ENCODE data around the gene FRAS1. TPM values are rescaled to one million over a fixed set of nuclear protein-coding genes. Genes with fewer than 3 reads are reported as not detected.

The FRAS1 gene
- total and polyA plus RNA-seq, 2 of the 8 experiments (the other 6 are each of a cell fraction or from before 2014, with no cell fraction given), result 38.5 to 109 TPM

DNA sequence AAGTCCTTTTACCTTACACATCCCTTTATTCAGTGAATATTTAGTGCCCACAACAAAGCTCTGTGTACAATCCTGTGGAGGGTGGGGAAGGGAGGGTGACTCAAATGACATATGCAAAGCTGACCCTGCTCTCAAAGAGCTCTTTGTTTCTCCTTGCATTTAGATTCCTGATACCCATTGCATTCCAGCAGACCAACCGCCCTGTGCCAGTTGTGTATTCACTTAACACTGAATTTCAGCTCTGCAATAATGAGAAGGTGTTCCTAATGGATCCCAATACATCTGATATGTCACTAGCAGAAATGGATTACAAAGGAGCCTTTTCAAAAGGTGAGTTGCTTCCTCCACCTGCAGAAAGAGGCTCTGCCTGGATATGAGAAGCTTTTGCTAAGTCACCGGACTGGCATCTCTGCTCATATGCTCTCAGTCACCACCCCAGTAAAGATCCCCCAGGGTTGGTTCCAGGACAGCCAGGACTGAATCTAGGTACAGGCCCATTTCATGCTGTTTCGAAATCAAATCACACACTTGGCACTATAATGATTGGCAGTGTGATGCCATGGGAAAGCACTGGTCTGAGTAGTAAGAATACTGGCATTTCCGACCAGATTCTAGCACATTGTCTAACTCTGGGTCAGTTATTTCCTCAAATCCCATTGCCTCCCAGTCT, 477.3 kb downstream of the FRAS1 start:
- no peak for DNase-seq (ENCODE audit: low read depth in 1 of 2, low spot score in 2 of 2)
- FAIRE-seq, result no peak
- Histone ChIP-seq H3K4me1 (replicated peaks in 1 of 4; ENCODE audit: control insufficient read depth in 3 of 4, insufficient read depth in 4 of 4, low read length in 3 of 4) (no peaks in the 10 kb centered on the region), H3K27ac (ENCODE audit: low read depth, low read length) (no peak overlapping the region), H2BK120ac (replicated peaks; ENCODE audit: low read depth, low read length) (no peak overlapping the region), H2BK12ac (ENCODE audit: low read depth, low read length) (no peak overlapping the region), H3K23me2 (ENCODE audit: low read depth, low read length) (no peaks in the 10 kb centered on the region), H3K79me2 (ENCODE audit: control insufficient read depth in 1 of 2, insufficient read depth in 2 of 2, low read length in 2 of 2) (no peaks in the 10 kb centered on the region), H2BK5ac (ENCODE audit: low read depth, low read length) (no peak overlapping the region), H2BK15ac (ENCODE audit: low read length) (no peak overlapping the region), H3K56ac (replicated peaks; ENCODE audit: insufficient read length, low read depth, low read length) (no peak overlapping the region), H3K4me2 (ENCODE audit: insufficient read depth in 1 of 2, low read depth in 2 of 2, low read length in 2 of 2) (no peak overlapping the region), H4K91ac (replicated peaks; ENCODE audit: insufficient read length, low read length) (no peak overlapping the region), H2AK5ac (ENCODE audit: low read depth, low read length) (no peak overlapping the region), H4K5ac (ENCODE audit: insufficient read length, low read depth, low read length) (no peak overlapping the region), H3K36me3 (ENCODE audit: control insufficient read depth in 2 of 4, insufficient read depth in 4 of 4, low read length in 3 of 4) (peaks cover 7 to 44% (median 25%) of the 10 kb centered on the region in 4 experiments; a peak in 7 of 8 replicates), H3K4ac (replicated peaks; ENCODE audit: insufficient read length, low read depth, low read length) (no peak overlapping the region), H3K4me3 (ENCODE audit: extremely low read depth in 1 of 4, insufficient read depth in 2 of 4, low read depth in 3 of 4, low read length in 4 of 4) (no peak overlapping the region), H3K27me3 (replicated peaks in 1 of 4; ENCODE audit: control insufficient read depth in 3 of 4, extremely low read depth in 1 of 4, insufficient read depth in 3 of 4, low read length in 3 of 4) (no peaks in the 10 kb centered on the region), H4K20me1 (replicated peaks in 1 of 2; ENCODE audit: control insufficient read depth in 1 of 2, insufficient read depth in 2 of 2, low read length in 2 of 2) (no peaks in the 10 kb centered on the region), H2AFZ (ENCODE audit: low read length) (no peak overlapping the region), H3K9me3 (ENCODE audit: insufficient read depth in 2 of 2, low read depth in 1 of 2, low read length in 1 of 2) (no peaks in the 10 kb centered on the region), H3K23ac (ENCODE audit: insufficient read length) (no peak overlapping the region), H3K9ac (replicated peaks in 1 of 4; ENCODE audit: extremely low read depth in 1 of 4, low read depth in 3 of 4, low read length in 3 of 4) (no peak overlapping the region), H4K8ac (ENCODE audit: extremely low read depth, insufficient read depth, low read length) (no peak overlapping the region), H3K18ac (ENCODE audit: extremely low read depth, low read length) (no peak overlapping the region), H3K14ac (ENCODE audit: insufficient read length) (no peak overlapping the region), H3K79me1 (ENCODE audit: low read depth, low read length) (no peaks in the 10 kb centered on the region), H2BK20ac (ENCODE audit: low read length) (no peak overlapping the region)
- ChIA-PET POLR2A (ENCODE audit: partially characterized antibody) (interaction anchor here (1.1 kb wide), 1 partner anchor 18 kb away, joined by 3 read pairs; the partner anchor contains the start of gene ANXA3), CTCF (ENCODE audit: partially characterized antibody) (interaction anchor here (0.6 to 1.5 kb wide), 4 partner anchors 17 to 1679 kb away, joined by 3 to 4 read pairs (median 3); partner anchors contain the start of gene ANXA3)
- 87% methylated on average over 4 of the region's 4 CpGs; no CpG with 5 or more reads in 1 of the 2 experiments for WGBS, 2 experiments (ENCODE audit: extremely low coverage in 1 of 2, insufficient coverage in 1 of 2, insufficient read length in 1 of 2, insufficient replicate concordance in 2 of 2, low coverage in 1 of 2, low lambda C conversion rate in 2 of 2, missing lambda C conversion rate in 1 of 2)
- TF ChIP-seq, protein P1, sequence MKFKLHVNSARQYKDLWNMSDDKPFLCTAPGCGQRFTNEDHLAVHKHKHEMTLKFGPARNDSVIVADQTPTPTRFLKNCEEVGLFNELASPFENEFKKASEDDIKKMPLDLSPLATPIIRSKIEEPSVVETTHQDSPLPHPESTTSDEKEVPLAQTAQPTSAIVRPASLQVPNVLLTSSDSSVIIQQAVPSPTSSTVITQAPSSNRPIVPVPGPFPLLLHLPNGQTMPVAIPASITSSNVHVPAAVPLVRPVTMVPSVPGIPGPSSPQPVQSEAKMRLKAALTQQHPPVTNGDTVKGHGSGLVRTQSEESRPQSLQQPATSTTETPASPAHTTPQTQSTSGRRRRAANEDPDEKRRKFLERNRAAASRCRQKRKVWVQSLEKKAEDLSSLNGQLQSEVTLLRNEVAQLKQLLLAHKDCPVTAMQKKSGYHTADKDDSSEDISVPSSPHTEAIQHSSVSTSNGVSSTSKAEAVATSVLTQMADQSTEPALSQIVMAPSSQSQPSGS (IDR thresholded peaks at IDR 0.05; ENCODE audit: low read length), result no peak
- TF ChIP-seq TEAD4 (IDR thresholded peaks at IDR 0.05; ENCODE audit: low read depth, low read length) (no peak), RBBP5 (IDR thresholded peaks at IDR 0.05; ENCODE audit: borderline replicate concordance, low read depth, low read length) (no peak), GTF2F1 (IDR thresholded peaks at IDR 0.05; ENCODE audit: borderline replicate concordance, low read depth, low read length) (no peak), KDM5A (IDR thresholded peaks at IDR 0.05; ENCODE audit: low read length) (no peak), SIX5 (IDR thresholded peaks at IDR 0.05; ENCODE audit: low read depth, low read length) (no peak), TAF1 (IDR thresholded peaks at IDR 0.05; ENCODE audit: low read depth, low read length) (no peak), SP1 (IDR thresholded peaks at IDR 0.05; ENCODE audit: low read depth, low read length) (no peak)
- TF ChIP-seq, protein P2, sequence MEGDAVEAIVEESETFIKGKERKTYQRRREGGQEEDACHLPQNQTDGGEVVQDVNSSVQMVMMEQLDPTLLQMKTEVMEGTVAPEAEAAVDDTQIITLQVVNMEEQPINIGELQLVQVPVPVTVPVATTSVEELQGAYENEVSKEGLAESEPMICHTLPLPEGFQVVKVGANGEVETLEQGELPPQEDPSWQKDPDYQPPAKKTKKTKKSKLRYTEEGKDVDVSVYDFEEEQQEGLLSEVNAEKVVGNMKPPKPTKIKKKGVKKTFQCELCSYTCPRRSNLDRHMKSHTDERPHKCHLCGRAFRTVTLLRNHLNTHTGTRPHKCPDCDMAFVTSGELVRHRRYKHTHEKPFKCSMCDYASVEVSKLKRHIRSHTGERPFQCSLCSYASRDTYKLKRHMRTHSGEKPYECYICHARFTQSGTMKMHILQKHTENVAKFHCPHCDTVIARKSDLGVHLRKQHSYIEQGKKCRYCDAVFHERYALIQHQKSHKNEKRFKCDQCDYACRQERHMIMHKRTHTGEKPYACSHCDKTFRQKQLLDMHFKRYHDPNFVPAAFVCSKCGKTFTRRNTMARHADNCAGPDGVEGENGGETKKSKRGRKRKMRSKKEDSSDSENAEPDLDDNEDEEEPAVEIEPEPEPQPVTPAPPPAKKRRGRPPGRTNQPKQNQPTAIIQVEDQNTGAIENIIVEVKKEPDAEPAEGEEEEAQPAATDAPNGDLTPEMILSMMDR (IDR thresholded peaks at IDR 0.05; ENCODE audit: control extremely low read depth in 1 of 3, insufficient read depth in 1 of 3, low read depth in 1 of 3, low read length in 3 of 3), result no peak

All from H1 (cell line).